Bronchial epithelial cell (primary cell): Measurements from ENCODE around the gene KIZ. TPM values are rescaled to one million over a fixed set of nuclear protein-coding genes. Genes with fewer than 3 reads are reported as not detected.

ENCODE experiments used
- DNase-seq: peaks from one replicate; pipeline ENCODE4 v3.0.0-alpha.2; 2010; ENCODE audit warnings: low read depth
- FAIRE-seq: peaks from 2 replicates; lab custom pipeline; 2011; peaks lifted over from hg19 to GRCh38; lab: Jason Lieb, UNC
- H3K27me3 ChIP-seq: 2 replicates; pipeline ENCODE4 v1.5.1; 2011; ENCODE audit warnings: low read length; ENCODE audit not compliant: control insufficient read depth, insufficient read depth
- H3K36me3 ChIP-seq: 2 replicates; pipeline ENCODE4 v1.5.1; 2011; ENCODE audit warnings: low read length; ENCODE audit not compliant: control insufficient read depth, insufficient read depth
- H3K4me3 ChIP-seq: 2 replicates; pipeline ENCODE4 v1.5.1; 2011; ENCODE audit warnings: mild to moderate bottlenecking, low read depth, low read length, control low read depth
- total RNA-seq: library from RNA; depleted of rRNA; stranded (reverse); fragments of >200 nt; gene quantifications from 2 replicates; pipeline ENCODE4 v1.2.1, GENCODE V29; 2014
- TF ChIP-seq, protein P1 (sequence below): IDR thresholded peaks from 2 replicates; pipeline ENCODE4 v1.5.1; 2011; ENCODE audit warnings: mild to moderate bottlenecking, moderate library complexity, low read length, control low read depth, inconsistent platforms; ENCODE audit not compliant: insufficient read depth, severe bottlenecking

Gene KIZ
- total RNA-seq, 1 donor from 2014 or later: 12.9 TPM

DNA sequence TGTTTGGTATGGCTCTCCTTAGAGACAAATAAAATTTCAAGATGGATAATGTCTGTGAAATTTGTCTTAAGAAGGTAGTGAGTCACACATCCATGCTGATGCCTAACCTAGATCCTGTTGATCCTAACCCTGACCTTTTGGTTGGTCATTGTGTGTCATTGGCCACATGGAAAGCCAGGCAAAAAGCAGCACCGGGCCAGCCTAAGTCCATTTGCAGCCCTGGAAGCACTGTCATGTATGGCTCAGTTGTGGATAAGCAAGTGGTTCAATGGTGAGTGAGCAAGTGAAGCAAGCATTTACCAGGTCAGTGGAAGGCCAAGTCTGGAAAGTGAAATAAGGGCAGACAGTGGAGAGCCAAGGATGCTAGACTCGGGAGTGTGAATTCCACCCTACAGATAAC, 165.1 kb downstream of the KIZ start:
- DNase-seq: no peak
- H3K4me3 ChIP-seq: no peak overlapping the region
- no peaks in the 10 kb centered on the region for H3K36me3 ChIP-seq
- no peaks in the 10 kb centered on the region for H3K27me3 ChIP-seq
- no peak for FAIRE-seq
- TF ChIP-seq, protein P1, sequence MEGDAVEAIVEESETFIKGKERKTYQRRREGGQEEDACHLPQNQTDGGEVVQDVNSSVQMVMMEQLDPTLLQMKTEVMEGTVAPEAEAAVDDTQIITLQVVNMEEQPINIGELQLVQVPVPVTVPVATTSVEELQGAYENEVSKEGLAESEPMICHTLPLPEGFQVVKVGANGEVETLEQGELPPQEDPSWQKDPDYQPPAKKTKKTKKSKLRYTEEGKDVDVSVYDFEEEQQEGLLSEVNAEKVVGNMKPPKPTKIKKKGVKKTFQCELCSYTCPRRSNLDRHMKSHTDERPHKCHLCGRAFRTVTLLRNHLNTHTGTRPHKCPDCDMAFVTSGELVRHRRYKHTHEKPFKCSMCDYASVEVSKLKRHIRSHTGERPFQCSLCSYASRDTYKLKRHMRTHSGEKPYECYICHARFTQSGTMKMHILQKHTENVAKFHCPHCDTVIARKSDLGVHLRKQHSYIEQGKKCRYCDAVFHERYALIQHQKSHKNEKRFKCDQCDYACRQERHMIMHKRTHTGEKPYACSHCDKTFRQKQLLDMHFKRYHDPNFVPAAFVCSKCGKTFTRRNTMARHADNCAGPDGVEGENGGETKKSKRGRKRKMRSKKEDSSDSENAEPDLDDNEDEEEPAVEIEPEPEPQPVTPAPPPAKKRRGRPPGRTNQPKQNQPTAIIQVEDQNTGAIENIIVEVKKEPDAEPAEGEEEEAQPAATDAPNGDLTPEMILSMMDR: no peak

DNA sequence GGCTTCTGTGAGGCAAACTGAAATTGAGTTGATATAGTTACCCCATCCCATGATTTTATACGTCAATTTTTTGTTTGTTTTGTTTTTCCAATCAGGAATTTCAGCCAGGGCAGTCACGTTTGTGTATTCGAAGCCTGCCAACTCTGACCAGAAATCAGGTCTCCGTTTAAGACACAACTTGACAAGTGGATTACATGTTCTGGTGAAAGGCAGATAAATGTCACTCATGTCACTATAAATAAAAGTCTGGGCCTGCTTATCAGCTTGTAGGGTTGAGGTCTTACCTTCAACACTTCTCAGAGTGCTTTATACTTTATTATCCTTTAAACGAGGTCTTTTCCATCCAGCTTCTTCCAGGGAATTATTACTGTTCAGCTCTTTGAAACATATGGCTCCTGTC, 168.9 kb downstream of the KIZ start:
- H3K27me3 ChIP-seq: no peaks in the 10 kb centered on the region
- H3K4me3 ChIP-seq: no peak overlapping the region
- DNase-seq (no peak), FAIRE-seq (no peak)
- TF ChIP-seq, protein P1: no peak
- no peaks in the 10 kb centered on the region for H3K36me3 ChIP-seq

Other genes with a start within 250 kb of the KIZ start
- not detected in 2 replicates for gene LINC00237, start 19.7 kb upstream of the KIZ start, total RNA-seq
- 63.0 and 78.2 TPM in 2 replicates for gene XRN2, start 177.2 kb downstream of the KIZ start, total RNA-seq